Measurements from ENCODE around the gene RHBDL1. TPM values are rescaled to one million over a fixed set of nuclear protein-coding genes. Genes with fewer than 3 reads are reported as not detected.

RHBDL1 gene
- total RNA-seq, 1 donor from 2014 or later: 2.3 TPM

DNA sequence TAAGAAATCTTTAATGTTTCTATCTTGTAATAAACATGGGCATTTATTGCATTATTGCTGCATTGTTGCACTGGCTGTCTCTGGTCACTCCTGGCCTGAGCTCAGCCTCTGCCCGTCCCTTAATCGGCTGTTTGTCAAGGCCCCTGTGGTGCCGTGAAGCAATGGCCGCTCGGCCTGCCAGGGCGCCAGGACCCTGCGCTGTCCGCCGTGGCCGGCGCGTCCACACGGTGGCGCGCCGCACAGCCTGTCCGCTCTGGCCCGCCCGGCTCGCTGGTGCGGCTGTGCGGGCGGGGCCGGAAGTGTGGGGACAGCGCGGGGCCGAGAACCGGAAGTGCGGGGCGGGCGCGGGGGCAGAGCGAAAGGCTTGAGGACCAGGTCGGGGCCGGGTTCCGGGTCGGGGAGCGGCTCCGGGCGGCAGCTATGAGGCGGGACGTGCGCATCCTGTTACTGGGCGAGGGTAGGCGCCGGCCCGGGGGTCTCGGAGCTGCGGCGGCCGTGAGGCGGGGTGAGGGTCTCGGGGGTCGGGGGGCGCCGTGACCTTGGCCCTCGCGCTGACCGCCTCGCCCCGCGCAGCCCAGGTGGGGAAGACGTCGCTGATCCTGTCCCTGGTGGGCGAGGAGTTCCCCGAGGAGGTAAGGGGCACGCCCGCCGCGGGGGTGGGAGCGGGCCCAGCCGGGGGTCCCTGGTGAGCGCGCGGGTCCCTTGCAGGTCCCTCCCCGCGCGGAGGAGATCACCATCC, 7.5 kb upstream of the RHBDL1 start, which contains the start of gene RHOT2:
Gene RHOT2, plus strand, starts transcription at position 353 of the 739 bp plus-strand sequence. Its CDS starts 68 bp downstream, at position 421.
- H3K27me3 ChIP-seq (ENCODE audit: low read depth): no peaks in the 10 kb centered on the region
- intact Hi-C loops (cut with micrococcal nuclease): no loop called here
- TF ChIP-seq, protein P1, sequence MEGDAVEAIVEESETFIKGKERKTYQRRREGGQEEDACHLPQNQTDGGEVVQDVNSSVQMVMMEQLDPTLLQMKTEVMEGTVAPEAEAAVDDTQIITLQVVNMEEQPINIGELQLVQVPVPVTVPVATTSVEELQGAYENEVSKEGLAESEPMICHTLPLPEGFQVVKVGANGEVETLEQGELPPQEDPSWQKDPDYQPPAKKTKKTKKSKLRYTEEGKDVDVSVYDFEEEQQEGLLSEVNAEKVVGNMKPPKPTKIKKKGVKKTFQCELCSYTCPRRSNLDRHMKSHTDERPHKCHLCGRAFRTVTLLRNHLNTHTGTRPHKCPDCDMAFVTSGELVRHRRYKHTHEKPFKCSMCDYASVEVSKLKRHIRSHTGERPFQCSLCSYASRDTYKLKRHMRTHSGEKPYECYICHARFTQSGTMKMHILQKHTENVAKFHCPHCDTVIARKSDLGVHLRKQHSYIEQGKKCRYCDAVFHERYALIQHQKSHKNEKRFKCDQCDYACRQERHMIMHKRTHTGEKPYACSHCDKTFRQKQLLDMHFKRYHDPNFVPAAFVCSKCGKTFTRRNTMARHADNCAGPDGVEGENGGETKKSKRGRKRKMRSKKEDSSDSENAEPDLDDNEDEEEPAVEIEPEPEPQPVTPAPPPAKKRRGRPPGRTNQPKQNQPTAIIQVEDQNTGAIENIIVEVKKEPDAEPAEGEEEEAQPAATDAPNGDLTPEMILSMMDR (IDR thresholded peaks at IDR 0.05; ENCODE audit: borderline replicate concordance): peak; percentile 94
- no peaks in the 10 kb centered on the region for H3K9me3 ChIP-seq (replicated peaks)
- peak within 1 kb of the TSS; percentile 95 for H3K27ac ChIP-seq (replicated peaks)
- peak; percentile 95 for DNase-seq
- H3K4me1 ChIP-seq: peaks cover 25% of the 10 kb centered on the region
- peak within 1 kb of the TSS; percentile 100 for H3K4me3 ChIP-seq
- H3K36me3 ChIP-seq: peaks cover 41% of the 10 kb centered on the region

DNA sequence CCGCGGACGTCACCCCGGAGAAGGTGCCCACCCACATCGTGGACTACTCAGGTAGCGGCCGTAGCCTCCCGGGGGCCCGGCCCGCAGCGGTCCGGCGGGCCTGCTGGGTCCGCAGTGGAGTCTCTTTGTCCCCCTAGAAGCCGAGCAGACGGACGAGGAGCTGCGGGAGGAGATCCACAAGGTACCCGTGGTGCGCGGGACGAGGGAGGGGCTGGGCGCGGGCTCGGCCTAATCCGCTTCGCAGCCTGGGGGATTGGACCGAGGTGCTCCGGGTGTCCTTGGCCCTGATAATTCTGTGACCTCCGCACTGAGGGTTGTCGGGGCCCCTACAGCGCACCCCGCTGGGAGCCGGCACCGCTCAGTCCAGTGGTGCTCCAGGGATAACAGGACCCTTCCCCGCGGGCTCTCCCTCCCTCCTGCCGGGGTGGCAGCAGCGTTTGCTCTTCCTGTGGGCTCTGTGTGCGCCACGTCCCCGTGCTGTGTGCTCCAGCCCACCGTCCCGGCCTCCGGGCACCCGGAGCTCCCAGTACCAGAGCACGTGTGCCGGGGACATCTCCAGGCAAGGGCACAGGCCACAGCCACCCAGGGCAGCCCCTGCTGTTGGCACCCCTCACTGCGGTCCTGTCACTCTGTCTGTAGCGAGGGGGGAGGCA, 6.8 kb upstream of the RHBDL1 start:
- TF ChIP-seq, protein P1 (IDR thresholded peaks at IDR 0.05; ENCODE audit: borderline replicate concordance): no peak
- peaks cover 48% of the 10 kb centered on the region for H3K36me3 ChIP-seq
- H3K4me3 ChIP-seq: peak overlapping the region; percentile 100
- H3K27me3 ChIP-seq (ENCODE audit: low read depth): no peaks in the 10 kb centered on the region
- DNase-seq: no peak
- peaks cover 25% of the 10 kb centered on the region for H3K4me1 ChIP-seq
- intact Hi-C loops (cut with micrococcal nuclease): no loop called here
- H3K27ac ChIP-seq (replicated peaks): peak overlapping the region; percentile 95
- no peaks in the 10 kb centered on the region for H3K9me3 ChIP-seq (replicated peaks)

DNA sequence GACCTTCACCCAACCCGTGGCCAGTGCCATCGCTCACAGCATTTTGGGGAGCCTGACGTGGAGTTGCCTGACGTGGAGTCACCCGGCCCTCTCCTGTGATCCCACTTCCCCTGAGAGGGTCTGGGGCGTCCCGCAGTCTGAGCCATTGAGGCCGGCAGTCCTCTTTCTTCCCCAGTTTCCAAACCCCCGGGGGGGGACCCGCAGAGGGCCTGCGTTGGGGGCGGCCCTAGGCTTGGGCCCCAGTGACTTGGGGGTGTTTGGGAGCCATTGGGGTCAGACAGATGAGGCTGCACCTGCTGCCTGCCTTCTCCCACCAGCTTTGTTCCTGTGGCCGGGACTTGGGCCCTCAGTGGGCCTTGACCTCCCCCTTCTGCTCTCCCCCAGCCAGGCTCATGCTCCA, 5.8 kb upstream of the RHBDL1 start:
- H3K4me3 ChIP-seq: peak overlapping the region; percentile 100

DNA sequence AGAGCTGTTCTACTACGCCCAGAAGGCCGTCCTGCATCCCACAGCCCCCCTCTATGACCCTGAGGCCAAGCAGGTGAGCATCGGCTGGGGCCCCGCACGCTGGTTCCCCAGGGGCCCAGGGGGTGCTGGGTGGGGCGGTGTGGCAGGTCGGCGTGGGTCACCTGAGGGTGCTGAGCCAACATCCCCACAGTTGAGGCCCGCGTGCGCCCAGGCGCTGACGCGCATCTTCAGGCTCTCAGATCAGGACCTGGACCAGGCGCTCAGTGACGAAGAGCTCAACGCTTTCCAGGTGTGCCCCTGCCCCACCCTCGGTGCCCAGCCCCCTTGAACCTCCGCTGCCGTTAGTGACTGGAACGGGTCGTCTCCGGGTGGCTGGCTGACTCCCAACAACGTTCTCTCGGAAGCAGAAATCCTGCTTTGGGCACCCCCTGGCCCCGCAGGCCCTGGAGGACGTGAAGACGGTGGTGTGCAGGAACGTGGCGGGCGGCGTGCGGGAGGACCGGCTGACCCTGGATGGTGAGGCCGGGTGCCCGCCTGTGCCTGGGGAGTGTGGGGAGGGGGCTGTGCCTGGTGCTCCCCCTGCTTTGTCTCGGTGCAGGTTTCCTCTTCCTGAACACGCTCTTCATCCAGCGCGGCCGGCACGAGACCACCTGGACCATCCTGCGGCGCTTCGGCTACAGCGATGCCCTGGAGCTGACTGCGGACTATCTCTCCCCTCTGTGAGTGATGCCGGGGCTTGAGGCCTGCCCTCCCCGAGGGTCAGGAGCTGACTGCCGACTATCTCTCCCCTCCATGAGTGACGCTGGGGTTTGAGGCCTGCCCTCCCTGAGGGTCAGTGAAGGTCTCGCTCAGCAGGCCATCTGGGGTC, 4.8 kb upstream of the RHBDL1 start:
- TF ChIP-seq, protein P1 (IDR thresholded peaks at IDR 0.05; ENCODE audit: borderline replicate concordance): no peak
- Histone ChIP-seq H3K27me3 (ENCODE audit: low read depth) (no peaks in the 10 kb centered on the region), H3K4me3 (no peak overlapping the region), H3K9me3 (replicated peaks) (no peaks in the 10 kb centered on the region), H3K4me1 (peaks cover 42% of the 10 kb centered on the region), H3K27ac (replicated peaks) (no peak overlapping the region), H3K36me3 (peaks cover 55% of the 10 kb centered on the region)
- intact Hi-C loops (cut with micrococcal nuclease): no loop called here
- no peak for DNase-seq

More for the DNA sequence above, 5.8 kb upstream of the RHBDL1 start:
- H3K27me3 ChIP-seq (ENCODE audit: low read depth): no peaks in the 10 kb centered on the region
- intact Hi-C loops (cut with micrococcal nuclease): no loop called here
- no peak for DNase-seq
- peaks cover 32% of the 10 kb centered on the region for H3K4me1 ChIP-seq
- H3K9me3 ChIP-seq (replicated peaks): no peaks in the 10 kb centered on the region
- H3K36me3 ChIP-seq: peaks cover 55% of the 10 kb centered on the region
- H3K27ac ChIP-seq (replicated peaks): no peak overlapping the region
- TF ChIP-seq, protein P1 (IDR thresholded peaks at IDR 0.05; ENCODE audit: borderline replicate concordance): no peak
